ENCODE results near the gene KCNJ9.
"Not testable (repeated sequence)": the region's sequence is repeated elsewhere in the genome, so short reads cannot be mapped to it uniquely, and the experiment has no call there.

KCNJ9 gene

DNA sequence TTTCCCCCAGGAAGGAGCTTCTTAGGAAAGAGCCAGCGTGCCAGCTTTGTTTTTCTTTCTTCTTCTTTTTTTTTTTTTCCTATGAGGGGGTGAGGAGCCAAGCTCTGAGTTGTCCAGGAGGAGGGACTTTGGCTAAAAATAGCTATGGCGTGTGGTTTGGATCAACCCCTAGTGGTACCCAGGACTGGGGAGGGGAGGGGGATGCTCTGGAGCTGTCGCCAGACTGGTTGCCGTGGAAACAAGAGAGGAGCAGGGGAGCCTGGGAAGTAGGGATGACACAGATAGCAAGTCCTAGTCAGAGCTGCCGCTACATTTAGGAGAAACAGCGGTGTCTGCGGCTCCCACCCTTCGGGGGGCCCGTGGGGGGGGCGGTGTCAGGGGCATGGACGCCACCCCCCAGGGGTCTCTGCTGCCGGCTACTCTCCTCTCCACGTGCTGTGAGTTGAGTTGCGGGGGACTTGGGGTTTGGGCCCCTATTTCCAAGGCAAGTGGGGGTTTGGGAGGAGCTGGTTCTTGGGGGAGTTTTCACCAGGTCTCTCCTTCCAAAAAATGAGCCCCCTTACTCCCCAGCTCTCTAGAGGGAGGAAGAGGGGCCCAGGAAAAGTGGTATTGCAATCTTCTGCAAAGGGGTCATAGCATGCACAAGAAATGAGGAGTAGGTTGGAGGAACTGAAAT is at the start of gene KCNJ9:
TSS of gene KCNJ9 (plus strand) at position 278 of the 676 bp plus-strand sequence. CDS start 2,493 bp downstream, outside the sequence.
- DNase-seq (ENCODE audit: low read depth), result no peak

- DNase-seq (ENCODE audit: low read depth), result no peak
These were observed 49.0 kb upstream of the KCNJ9 start for GRCh38 chr1:160032165-160032820.

GRCh38 chr1:160040476-160040875 is 40.9 kb upstream of the KCNJ9 start:
- DNase-seq (ENCODE audit: low read depth), result no peak

- no peak for DNase-seq (ENCODE audit: low read depth)
These were observed 37.8 kb upstream of the KCNJ9 start for GRCh38 chr1:160043543-160043942.

DNA sequence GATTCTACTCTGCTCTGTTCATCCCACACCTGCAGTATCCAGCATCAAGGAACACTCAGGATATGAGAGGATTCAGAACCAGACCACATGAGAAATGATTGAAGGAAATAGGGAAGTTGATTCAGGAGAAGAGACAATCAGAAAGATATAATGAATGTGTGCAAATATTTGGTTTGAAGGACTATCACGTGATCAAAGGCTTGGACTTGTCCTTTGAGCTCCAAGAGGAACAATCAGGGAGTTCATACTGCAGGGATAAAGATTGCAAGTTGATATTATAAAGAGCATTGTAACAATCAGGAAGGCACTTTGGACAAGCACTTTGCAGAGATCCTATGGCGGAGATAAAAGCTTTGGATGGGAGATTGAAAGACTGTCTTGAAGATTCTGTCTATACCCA is 35.7 kb upstream of the KCNJ9 start:
- no peak for DNase-seq (ENCODE audit: low read depth)

GRCh38 chr1:160046494-160047110 is 34.7 kb upstream of the KCNJ9 start:
- no peak for DNase-seq (ENCODE audit: low read depth)

DNA sequence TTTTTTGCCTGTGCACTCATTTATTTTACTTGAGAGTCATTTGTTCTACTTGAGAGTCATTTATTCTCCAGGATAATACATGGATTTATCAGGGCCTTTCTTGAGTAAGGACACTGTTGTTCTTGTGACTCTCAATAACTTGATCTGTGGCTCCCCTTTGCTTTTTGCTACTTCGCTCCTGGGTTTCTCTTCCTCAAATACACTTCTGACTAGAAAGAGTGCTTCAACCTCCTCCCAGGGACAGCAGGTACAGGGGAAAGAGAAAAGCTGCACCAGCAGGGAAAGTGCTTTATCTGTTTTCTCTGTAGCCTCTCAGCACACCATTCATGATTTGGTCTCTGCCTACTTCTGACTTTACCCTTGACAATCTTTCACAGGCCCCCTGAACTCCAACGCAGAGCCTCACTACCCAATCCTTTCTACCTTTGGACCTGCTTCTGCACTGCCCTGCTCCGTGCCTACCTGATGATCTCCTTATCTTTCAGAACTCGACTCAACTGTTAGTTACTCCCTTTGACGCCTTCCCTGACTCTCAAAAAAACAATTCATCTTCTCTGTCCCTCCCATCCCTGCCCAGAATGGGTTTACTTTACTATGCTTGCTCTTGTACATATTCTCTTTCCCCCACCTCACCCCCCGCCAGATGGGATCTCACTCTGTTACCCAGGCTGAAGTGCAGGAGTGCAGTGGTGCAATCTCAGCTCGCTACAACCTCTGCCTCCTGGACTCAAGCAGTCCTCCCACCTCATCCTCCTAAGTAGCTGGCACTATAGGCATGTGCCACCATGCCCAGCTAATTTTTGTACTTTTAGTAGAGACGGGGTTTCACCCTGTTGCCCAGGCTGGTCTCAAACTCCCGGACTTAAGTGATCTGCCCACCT is 34.0 kb upstream of the KCNJ9 start:
- no peak for DNase-seq (ENCODE audit: low read depth)

- DNase-seq (ENCODE audit: low read depth), result no peak
These were observed 33.0 kb upstream of the KCNJ9 start for GRCh38 chr1:160048335-160048734.

DNA sequence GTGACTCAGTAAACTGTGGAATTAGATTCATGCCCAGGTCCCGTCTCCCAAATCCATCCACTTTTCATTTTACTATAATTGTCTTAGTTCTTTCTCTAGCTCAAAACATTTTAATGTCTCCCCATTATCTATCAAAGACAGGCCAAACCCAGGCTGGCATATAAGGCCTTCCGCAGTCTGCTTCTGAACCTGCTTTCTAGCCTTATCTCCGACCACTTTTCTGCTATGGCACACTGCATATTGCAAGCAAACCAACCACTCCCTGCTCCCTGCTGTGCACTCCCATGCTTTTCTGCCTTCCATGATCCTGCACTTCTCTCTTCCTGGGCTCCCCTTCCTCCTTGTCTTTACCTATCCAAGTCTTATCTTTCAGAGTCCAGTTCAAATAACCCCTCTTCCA is 32.2 kb upstream of the KCNJ9 start:
- DNase-seq (ENCODE audit: low read depth), result no peak

DNA sequence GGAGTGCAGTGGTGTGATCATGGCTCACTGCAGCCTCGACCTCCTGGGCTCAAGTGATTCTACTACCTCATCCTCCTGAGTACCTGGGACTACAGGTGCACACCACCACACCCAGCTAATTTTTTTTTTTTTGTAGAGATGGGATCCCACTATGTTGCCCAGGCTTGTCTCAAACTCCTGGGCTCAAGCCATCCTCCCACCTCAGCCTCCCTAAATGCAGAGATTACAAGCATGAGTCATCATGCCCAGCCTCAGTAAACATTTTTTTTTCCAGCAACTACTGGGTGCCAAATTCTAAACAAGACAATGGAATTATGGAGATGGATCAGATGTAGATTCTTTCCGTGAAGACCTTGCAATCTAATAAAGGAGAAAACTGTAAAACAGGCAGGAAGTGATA is 31.2 kb upstream of the KCNJ9 start:
- not testable (repeated sequence) for DNase-seq (ENCODE audit: low read depth)

DNA sequence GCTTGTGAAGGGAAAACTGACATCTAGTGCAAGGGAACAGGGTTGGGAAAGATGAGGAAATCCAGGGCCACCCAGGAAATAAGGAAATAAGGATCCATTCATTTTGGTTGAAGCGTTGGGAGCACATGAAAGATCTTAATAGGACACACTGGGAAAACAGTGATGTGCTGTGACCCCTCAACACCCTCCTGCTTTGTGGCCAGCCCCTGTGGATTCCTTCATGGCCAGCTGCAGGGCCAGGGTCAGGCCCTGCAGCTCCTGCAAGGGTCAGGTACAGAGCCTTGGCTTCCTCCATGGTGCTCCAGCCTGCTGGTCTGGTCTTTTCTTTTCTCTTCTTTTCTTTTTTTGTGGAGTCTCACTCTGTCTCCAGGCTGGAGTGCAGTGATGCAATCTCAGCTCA is 30.7 kb upstream of the KCNJ9 start:
- DNase-seq (ENCODE audit: low read depth), result no peak

- no peak for DNase-seq (ENCODE audit: low read depth)
These were observed 28.4 kb upstream of the KCNJ9 start for GRCh38 chr1:160052936-160053335.

GRCh38 chr1:160053548-160054365 is 27.6 kb upstream of the KCNJ9 start:
- DNase-seq (ENCODE audit: low read depth), result no peak

DNA sequence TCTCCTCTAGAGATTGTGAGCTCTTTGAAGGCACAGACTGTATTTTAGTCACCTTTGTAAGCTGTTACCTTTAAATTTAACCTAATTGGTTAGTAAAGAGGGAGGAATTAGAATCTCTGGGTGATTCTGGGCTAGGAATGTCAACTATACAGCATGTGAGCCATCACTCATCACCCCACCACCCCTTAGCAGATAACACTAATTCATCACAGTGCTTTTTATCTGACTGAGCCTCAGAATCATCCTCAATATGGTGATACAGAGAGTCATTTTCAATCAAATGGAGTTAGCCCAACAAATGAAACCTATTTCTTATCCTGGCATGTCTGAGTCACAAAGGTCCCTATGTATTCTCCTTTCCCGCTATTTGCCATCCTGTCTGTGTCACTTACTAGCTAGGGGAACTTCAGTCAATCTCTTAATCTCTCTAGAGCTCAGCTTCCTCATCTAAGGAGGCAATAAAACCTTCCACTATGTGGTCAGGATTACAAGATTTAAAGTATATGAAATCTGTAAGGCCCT is 24.6 kb upstream of the KCNJ9 start:
- no peak for DNase-seq (ENCODE audit: low read depth)

DNA sequence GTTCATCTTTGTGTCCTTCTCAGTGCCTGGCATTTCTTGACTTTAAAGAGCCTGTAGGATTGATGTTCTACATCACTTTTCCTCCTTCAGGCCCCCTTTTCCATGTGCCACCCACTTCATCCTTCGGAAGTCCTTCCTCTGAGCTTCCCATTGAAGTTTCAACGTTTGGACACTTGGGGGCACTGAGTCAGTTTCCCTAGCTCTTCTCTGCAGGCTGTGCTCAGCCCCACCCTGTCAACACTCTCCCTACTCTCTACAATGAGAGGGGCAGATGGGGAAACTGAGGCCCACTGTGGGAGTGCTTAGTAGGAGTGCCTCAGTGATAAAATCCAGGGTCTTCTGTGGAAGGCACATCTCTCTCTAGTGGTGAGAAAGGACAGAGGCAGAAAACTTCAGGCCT is 23.3 kb upstream of the KCNJ9 start:
- DNase-seq (ENCODE audit: low read depth), result no peak

- DNase-seq (ENCODE audit: low read depth), result no peak
These were observed 19.7 kb upstream of the KCNJ9 start for GRCh38 chr1:160061369-160062229.

DNA sequence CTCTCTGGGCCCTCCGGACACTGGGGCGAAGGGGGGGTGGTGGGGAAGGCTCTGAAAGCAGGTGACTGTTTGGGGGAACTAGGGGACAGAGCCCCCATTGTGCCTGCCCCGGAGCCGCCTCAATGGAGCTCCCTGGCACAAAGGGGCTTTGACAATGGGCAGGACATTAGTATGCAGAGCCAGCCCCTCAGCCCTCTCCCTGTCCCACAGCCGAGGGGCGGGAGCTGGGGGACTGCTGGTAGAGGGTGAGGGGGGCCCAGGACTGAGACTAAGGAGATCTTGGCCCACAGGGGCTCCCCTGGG is 19.2 kb upstream of the KCNJ9 start:
- no peak for DNase-seq (ENCODE audit: low read depth)

GRCh38 chr1:160063176-160063575 is 18.2 kb upstream of the KCNJ9 start:
- DNase-seq (ENCODE audit: low read depth), result no peak

- no peak for DNase-seq (ENCODE audit: low read depth)
These were observed 17.2 kb upstream of the KCNJ9 start for GRCh38 chr1:160064164-160064563.

- DNase-seq (ENCODE audit: low read depth), result no peak
These were observed 16.6 kb upstream of the KCNJ9 start for GRCh38 chr1:160064746-160065145.

Measured in activated T-helper 9 cell treated with anti-CD3 and anti-CD28 coated beads, Interleukin-2, amount 50 U/mL, for 16 hours (primary cell).